Keratinocyte (primary cell): ENCODE data around the gene ZNF30. TPM values are rescaled to one million over a fixed set of nuclear protein-coding genes. Genes with fewer than 3 reads are reported as not detected.

Source experiments
- DNase-seq: peaks from one replicate; pipeline ENCODE4 v3.0.0-alpha.2; 2011; ENCODE audit warnings: low read depth, missing footprints, low spot score
- FAIRE-seq: peaks from 2 replicates; lab custom pipeline; 2011; peaks lifted over from hg19 to GRCh38; lab: Jason Lieb, UNC
- H2AFZ ChIP-seq: 2 replicates; pipeline ENCODE4 v1.6.0; 2012; ENCODE audit warnings: low read length, control low read depth, inconsistent platforms; ENCODE audit not compliant: control insufficient read depth
- H3K27ac ChIP-seq: 2 replicates; pipeline ENCODE4 v1.5.1; 2011; ENCODE audit warnings: low read length; ENCODE audit not compliant: control insufficient read depth, insufficient read depth
- H3K27me3 ChIP-seq: 3 replicates; pipeline ENCODE4 v1.6.0; 2011; ENCODE audit warnings: low read length; ENCODE audit not compliant: control insufficient read depth, insufficient read depth; ENCODE audit errors: extremely low read depth
- H3K36me3 ChIP-seq, 2 experiments: 2 replicates in 1 of 2; 3 replicates in 1 of 2; pipeline ENCODE4 v1.5.1; 2011; ENCODE audit warnings: low read length in 2 of 2, mild to moderate bottlenecking in 1 of 2; ENCODE audit not compliant: control insufficient read depth in 2 of 2, insufficient read depth in 2 of 2; ENCODE audit errors: extremely low read depth in 1 of 2
- H3K4me1 ChIP-seq: 3 replicates; pipeline ENCODE4 v1.5.1; 2011; ENCODE audit warnings: low read length; ENCODE audit not compliant: control insufficient read depth, insufficient read depth; ENCODE audit errors: extremely low read depth
- H3K4me2 ChIP-seq: 3 replicates; pipeline ENCODE4 v1.6.0; 2011; ENCODE audit warnings: low read depth, low read length; ENCODE audit not compliant: control insufficient read depth, insufficient read depth; ENCODE audit errors: extremely low read depth
- H3K4me3 ChIP-seq, 3 experiments: fragments of 200-600 bp in 1 of 3; sonication (generic) in 1 of 3; 2 replicates in 2 of 3; 3 replicates in 1 of 3; pipeline ENCODE4 v1.5.1; 2011 to 2016; ENCODE audit warnings: low read length in 3 of 3, mild to moderate bottlenecking in 3 of 3, control low read depth in 2 of 3, inconsistent platforms in 1 of 3, low read depth in 1 of 3, mixed read lengths in 1 of 3, mixed run types in 1 of 3, moderate library complexity in 1 of 3; ENCODE audit not compliant: control insufficient read depth in 2 of 3, insufficient read depth in 2 of 3; ENCODE audit errors: extremely low read depth in 1 of 3
- H3K79me2 ChIP-seq: 2 replicates; pipeline ENCODE4 v1.6.0; 2012; ENCODE audit warnings: low read length; ENCODE audit not compliant: control insufficient read depth, insufficient read depth
- H3K9ac ChIP-seq: 3 replicates; pipeline ENCODE4 v1.6.0; 2011; ENCODE audit warnings: low read length; ENCODE audit not compliant: control insufficient read depth, insufficient read depth; ENCODE audit errors: extremely low read depth
- H3K9me1 ChIP-seq: 3 replicates; pipeline ENCODE4 v1.6.0; 2011; ENCODE audit warnings: low read length; ENCODE audit not compliant: control insufficient read depth, insufficient read depth; ENCODE audit errors: extremely low read depth
- H3K9me3 ChIP-seq: 2 replicates; pipeline ENCODE4 v1.5.1; 2012; ENCODE audit warnings: low read depth, low read length; ENCODE audit not compliant: control insufficient read depth
- H4K20me1 ChIP-seq: 3 replicates; pipeline ENCODE4 v1.6.0; 2011; ENCODE audit warnings: low read length; ENCODE audit not compliant: control insufficient read depth, insufficient read depth; ENCODE audit errors: extremely low read depth
- CTCF ChIP-seq, 3 experiments: IDR thresholded peaks in 1 of 3; conservative IDR thresholded peaks in 1 of 3; optimal IDR thresholded peaks in 1 of 3; 2 replicates in 2 of 3; 3 replicates in 1 of 3; pipeline versions ENCODE3 to v1.5.1; 2011; ENCODE audit warnings: low read length in 3 of 3, mild to moderate bottlenecking in 3 of 3, moderate library complexity in 2 of 3, control low read depth in 1 of 3, inconsistent platforms in 1 of 3; ENCODE audit not compliant: insufficient read depth in 2 of 3; ENCODE audit errors: extremely low read depth in 1 of 3
- EZH2 ChIP-seq: IDR thresholded peaks from one replicate; pipeline ENCODE4 v1.6.1; 2012; ENCODE audit warnings: inconsistent platforms, mild to moderate bottlenecking, low read length, moderate library complexity
- dilution Hi-C: fragments of 300-500 bp; cut with MboI; formaldehyde crosslinking; loops from one replicate; pipeline ENCODE4 v1.7.0; 2020; ENCODE audit warnings: low sequenced_read_pairs; ENCODE audit not compliant: extremely low pct_ligation_motif_present
- polyA plus RNA-seq, 5 experiments: library from polyadenylated mRNA; depleted of rRNA in 3 of 5; stranded (reverse) in 3 of 5; stranded (forward) in 1 of 5; unstranded in 1 of 5; fragments of >200 nt; gene quantifications; 1 replicate in 1 of 5; 2 replicates in 3 of 5; 3 replicates in 1 of 5; pipeline versions ENCODE4 v1.2.1 to v1.2.3, GENCODE V29; 2011 to 2012; ENCODE audit warnings: missing spikeins in 2 of 5, low read depth in 1 of 5, low replicate concordance in 1 of 5

Gene ZNF30
- polyA plus RNA-seq, 1 donor (not counting 4 experiments of a cell fraction or from before 2014, with no cell fraction given), result 4.6 TPM

- Histone ChIP-seq H3K9ac (no peak overlapping the region), H3K27me3 (peaks cover 7% of the 10 kb centered on the region), H3K4me1 (peaks cover 2% of the 10 kb centered on the region), H3K79me2 (no peaks in the 10 kb centered on the region), H3K27ac (no peak overlapping the region), H2AFZ (no peak overlapping the region), H3K9me3 (no peaks in the 10 kb centered on the region), H3K4me2 (no peak overlapping the region), H4K20me1 (no peaks in the 10 kb centered on the region), H3K9me1 (no peaks in the 10 kb centered on the region), H3K4me3 (no peak overlapping the region), H3K36me3 (no peaks in the 10 kb centered on the region)
- DNase-seq (no peak), FAIRE-seq (no peak)
- dilution Hi-C loops, result no loop called here
- TF ChIP-seq EZH2, result no peak
- TF ChIP-seq CTCF (optimal IDR thresholded peaks at IDR 0.05 in 1 of 3, IDR thresholded peaks at IDR 0.05 in 1 of 3, conservative IDR thresholded peaks at IDR 0.05 in 1 of 3; ENCODE audit: extremely low read depth in 1 of 3, insufficient read depth in 2 of 3, low read length in 3 of 3), result no peak
Observed at GRCh38 chr19:34994286-34994642, 67.6 kb downstream of the ZNF30 start.

Other genes with a start within 250 kb of the ZNF30 start
- 0.04 to 0.14 TPM (median 0.10 TPM) in 3 replicates for gene SCGB2B2, start 249.7 kb upstream of the ZNF30 start, polyA plus RNA-seq
- 6.4 to 14.1 TPM (median 13.4 TPM) in 3 replicates for gene ZNF302, start 249.2 kb upstream of the ZNF30 start, polyA plus RNA-seq
- gene ZNF181, start 192.7 kb upstream of the ZNF30 start, polyA plus RNA-seq, result 2.9 to 4.5 TPM (median 4.0 TPM) in 3 replicates
- gene ZNF599, start 153.7 kb upstream of the ZNF30 start, polyA plus RNA-seq, result 2.8 to 5.3 TPM (median 3.6 TPM) in 3 replicates
- 1.9 to 2.5 TPM (median 2.0 TPM) in 3 replicates for gene ZNF792, start 37.3 kb downstream of the ZNF30 start, polyA plus RNA-seq
- gene GRAMD1A, start 73.4 kb downstream of the ZNF30 start, polyA plus RNA-seq, result 22.1 to 26.8 TPM (median 24.6 TPM) in 3 replicates
- gene SCN1B, start 103.6 kb downstream of the ZNF30 start, polyA plus RNA-seq, result 0.30 to 0.46 TPM (median 0.45 TPM) in 3 replicates
- gene HPN, start 114.8 kb downstream of the ZNF30 start, polyA plus RNA-seq, result not detected in 3 replicates
- 563 to 2,415 TPM (median 851 TPM) in 3 replicates for gene FXYD3, start 188.9 kb downstream of the ZNF30 start, polyA plus RNA-seq
- gene LGI4, start 208.2 kb downstream of the ZNF30 start, polyA plus RNA-seq, result 0.01 to 0.14 TPM (median 0.10 TPM) in 3 replicates
- gene FXYD1, start 211.9 kb downstream of the ZNF30 start, polyA plus RNA-seq, result 0.14 to 0.23 TPM (median 0.19 TPM) in 3 replicates
- 0.36 TPM in 1 of 3 replicates, not detected in the others for gene FXYD7, start 216.4 kb downstream of the ZNF30 start, polyA plus RNA-seq
- 82.5 to 457 TPM (median 122 TPM) in 3 replicates for gene FXYD5, start 227.8 kb downstream of the ZNF30 start, polyA plus RNA-seq